ENCODE results near the gene S100PBP.
A peak's percentile ranks its signal among the peaks of the same experiment; 100 is the strongest.
"Not testable (repeated sequence)": the region's sequence is repeated elsewhere in the genome, so short reads cannot be mapped to it uniquely, and the experiment has no call there.

Gene S100PBP

DNA sequence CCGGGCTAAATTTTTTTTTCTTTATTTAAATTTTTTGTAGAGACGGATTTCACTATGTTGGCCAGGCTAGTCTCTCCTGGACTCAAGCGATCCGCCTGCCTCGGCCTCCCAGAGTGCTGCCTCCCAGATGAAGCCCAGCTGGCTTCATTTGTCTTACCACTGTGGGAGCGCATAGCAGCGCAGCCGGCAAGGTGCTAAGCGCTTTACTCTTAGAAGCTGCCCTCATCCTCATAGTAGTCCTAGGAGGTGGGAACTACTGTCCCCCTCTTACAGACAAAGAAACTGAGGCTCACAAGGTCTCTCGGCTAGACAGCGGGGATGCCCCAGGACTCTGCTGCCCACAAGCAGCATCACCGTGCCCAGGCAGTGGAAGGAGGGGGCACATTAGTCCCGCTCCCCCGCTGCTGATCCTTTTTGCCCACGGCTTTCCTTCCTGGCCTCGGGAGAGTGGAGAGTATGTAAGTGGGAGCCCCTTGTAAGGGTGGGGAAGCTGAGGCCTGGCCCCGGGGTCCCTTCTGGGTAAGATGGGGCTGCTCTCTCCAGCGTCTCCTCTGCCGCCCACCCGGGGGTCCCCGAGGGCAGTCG is 83.0 kb downstream of the S100PBP start:
- DNase-seq (ENCODE audit: low read depth, low spot score), result no peak
- peak overlapping the region; percentile 54 for H3K4me3 ChIP-seq (ENCODE audit: low read depth, low read length)
- in situ Hi-C loops (cut with HindIII; ENCODE audit: low sequenced_read_pairs), result no loop called here
- TF ChIP-seq, protein P1, sequence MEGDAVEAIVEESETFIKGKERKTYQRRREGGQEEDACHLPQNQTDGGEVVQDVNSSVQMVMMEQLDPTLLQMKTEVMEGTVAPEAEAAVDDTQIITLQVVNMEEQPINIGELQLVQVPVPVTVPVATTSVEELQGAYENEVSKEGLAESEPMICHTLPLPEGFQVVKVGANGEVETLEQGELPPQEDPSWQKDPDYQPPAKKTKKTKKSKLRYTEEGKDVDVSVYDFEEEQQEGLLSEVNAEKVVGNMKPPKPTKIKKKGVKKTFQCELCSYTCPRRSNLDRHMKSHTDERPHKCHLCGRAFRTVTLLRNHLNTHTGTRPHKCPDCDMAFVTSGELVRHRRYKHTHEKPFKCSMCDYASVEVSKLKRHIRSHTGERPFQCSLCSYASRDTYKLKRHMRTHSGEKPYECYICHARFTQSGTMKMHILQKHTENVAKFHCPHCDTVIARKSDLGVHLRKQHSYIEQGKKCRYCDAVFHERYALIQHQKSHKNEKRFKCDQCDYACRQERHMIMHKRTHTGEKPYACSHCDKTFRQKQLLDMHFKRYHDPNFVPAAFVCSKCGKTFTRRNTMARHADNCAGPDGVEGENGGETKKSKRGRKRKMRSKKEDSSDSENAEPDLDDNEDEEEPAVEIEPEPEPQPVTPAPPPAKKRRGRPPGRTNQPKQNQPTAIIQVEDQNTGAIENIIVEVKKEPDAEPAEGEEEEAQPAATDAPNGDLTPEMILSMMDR (IDR thresholded peaks at IDR 0.05; ENCODE audit: low read depth, low read length), result no peak

DNA sequence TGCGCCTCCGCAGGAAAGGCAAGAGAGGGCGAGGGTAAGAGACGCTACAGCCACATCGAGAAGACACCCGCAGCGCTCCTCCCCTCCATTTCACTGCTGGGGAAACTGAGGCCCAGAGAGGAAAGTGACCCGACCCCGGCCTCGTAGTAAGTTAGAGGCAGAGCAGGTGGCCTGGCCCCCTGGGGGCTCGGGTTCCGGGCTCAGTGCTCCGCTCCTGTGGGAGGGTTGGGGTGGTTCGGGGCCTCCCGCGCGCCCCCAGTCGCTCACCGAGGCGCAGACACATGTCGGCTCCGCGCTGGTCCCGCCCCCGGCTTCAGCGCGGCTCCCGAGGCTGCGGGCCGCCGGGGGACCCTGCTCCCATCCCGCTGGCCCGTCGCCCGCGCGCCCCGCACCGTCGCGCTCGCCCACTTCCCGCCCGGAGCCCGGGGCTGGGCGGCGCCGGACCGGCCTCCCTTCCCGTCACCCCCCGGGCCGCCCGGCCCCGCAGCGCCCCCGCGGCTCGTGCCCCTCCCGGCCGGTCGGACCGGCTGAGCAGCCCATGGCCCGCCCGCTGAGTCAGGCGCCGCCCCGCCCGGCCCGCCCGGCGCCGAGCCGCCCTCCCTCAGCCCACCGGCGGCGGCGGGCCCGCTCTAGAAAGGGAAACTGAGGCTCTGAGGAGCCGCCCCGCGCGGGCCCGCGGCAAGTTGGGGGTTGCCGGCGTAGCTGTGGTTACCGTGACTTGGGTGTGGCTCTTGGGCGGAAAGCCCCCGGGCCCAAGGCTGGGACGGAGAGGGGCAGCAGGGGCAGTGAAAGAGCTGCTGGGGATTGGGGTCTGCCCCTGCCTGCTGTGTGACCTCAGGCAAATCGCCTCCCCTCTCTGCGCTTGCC is 83.7 kb downstream of the S100PBP start, which contains the start of gene TMEM54:
TSS of gene TMEM54 (minus strand) at position 434 of the 867 bp plus-strand sequence. CDS start at position 283, 151 bp downstream.
- no peak for DNase-seq (ENCODE audit: low read depth, low spot score)
- in situ Hi-C loops (cut with HindIII; ENCODE audit: low sequenced_read_pairs), result no loop called here
- H3K4me3 ChIP-seq (ENCODE audit: low read depth, low read length), result peak within 1 kb of the TSS; percentile 54
- TF ChIP-seq, protein P1 (IDR thresholded peaks at IDR 0.05; ENCODE audit: low read depth, low read length), result no peak

DNA sequence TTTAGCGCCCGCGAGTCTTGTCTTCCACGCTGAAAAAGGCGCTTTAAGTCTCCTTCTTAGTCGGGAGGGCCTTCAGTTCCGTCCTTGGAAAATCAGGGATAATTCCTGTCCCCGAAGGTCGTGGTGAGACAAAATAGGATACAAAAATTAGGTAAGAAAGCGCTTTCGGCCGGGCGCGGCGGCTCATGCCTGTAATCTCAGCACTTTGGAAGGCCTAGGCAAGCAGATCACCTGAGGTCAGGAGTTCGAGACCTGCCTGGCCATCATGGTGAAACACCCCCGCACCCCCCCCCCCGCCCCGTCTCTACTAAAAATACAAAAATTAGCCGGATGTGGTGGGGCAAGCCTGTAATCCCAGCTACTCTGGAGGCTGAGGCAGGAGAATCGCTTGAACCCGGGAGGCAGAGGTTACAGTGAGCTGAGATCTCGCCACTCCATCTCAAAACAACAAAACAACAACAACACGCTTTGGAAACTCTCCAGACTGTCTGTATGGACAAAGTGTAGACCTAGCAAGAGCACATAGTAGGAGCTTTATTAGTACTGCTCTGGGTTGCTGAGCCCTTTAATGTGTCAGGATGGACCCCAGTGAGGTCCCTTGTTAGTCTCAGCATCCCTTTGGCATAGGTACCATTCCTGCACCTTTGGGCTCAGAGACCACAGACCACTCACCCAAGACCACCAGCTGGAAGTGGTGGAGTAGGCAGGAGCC is 84.5 kb downstream of the S100PBP start:
- peak overlapping the region; percentile 54 for H3K4me3 ChIP-seq (ENCODE audit: low read depth, low read length)
- TF ChIP-seq, protein P1 (IDR thresholded peaks at IDR 0.05; ENCODE audit: low read depth, low read length), result no peak
- no peak for DNase-seq (ENCODE audit: low read depth, low spot score)
- in situ Hi-C loops (cut with HindIII; ENCODE audit: low sequenced_read_pairs), result no loop called here

DNA sequence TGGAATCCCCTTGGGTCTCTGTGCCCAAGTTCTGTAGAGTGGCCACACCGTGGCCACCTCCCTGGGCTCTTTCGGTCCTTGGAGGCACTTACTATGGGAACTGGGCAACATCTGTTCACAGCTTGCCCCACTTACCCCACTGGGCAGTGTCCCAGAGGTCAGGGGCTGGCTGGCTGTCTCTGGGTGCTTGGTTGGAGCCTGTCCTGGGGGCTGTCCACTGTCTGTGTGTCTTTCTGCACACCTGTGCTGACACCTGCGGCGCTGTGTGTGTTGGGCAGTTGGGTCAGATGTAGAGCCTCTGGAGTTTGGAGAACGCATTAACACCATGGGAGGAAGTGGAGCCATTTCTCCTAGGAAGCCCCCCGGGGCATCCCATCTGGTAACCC is 85.1 kb downstream of the S100PBP start:
- DNase-seq (ENCODE audit: low read depth, low spot score), result no peak
- H3K4me3 ChIP-seq (ENCODE audit: low read depth, low read length), result no peak overlapping the region
- TF ChIP-seq, protein P1 (IDR thresholded peaks at IDR 0.05; ENCODE audit: low read depth, low read length), result no peak
- in situ Hi-C loops (cut with HindIII; ENCODE audit: low sequenced_read_pairs), result no loop called here

DNA sequence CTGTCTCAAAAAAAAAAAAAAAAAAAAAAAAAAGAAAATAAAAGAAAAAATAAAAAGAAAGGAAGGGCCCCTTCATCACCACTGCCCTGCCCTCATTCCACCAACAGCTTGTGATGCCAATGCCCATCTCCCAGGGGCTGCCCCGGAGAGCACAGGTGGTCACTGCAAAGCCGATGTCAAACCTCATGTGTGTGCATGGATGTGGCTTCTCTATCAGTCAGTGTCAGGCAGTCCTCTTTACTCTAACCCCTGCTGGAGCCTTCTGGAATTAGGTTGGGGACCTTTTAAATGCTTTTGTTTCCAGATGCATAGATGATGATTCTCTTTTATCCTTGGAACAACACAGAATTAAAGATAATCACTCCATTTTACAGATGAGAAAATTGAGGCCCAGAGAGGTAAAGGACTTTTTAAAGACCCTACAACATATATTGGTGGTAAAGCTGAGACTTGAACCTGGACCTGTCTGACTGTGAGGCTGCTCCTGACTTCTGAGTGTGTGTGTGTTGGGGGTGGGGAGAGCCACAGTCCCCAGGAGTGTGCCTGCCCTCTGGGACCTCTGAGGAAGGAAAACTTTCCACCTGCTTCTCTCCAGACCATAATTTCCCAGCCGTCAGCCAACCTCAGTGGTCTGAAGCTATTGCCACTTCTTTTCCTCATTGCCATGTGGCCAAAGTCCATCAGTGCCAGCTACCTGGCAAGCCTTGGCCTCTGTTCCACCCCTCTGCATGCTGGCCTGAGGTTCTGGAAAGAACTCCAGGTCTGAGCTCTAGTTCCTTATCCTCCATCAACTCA is 86.7 kb downstream of the S100PBP start:
- DNase-seq (ENCODE audit: low read depth, low spot score), result no peak
- TF ChIP-seq, protein P1 (IDR thresholded peaks at IDR 0.05; ENCODE audit: low read depth, low read length), result no peak

DNA sequence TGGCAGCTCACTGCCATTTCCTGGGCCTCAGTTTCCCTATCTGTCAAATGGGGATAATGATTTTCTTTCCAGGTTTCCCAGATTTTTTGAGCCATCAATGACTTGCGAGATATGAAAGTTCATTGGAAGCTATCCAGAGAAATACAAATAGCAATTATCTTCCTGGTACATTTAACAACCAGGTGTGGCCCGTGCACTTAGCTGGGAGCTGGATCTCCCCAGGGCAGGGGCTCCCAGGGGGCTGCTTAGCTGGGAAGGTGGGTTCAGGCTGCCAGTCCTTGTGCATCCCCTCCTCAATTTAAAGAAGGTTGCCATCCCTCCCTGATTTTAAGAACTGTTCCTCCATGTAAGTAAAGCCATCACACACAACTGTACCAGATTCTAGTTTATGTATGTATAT is 87.3 kb downstream of the S100PBP start:
- TF ChIP-seq, protein P1 (IDR thresholded peaks at IDR 0.05; ENCODE audit: low read depth, low read length), result no peak
- no peak for DNase-seq (ENCODE audit: low read depth, low spot score)
- no peak overlapping the region for H3K4me3 ChIP-seq (ENCODE audit: low read depth, low read length)
- in situ Hi-C loops (cut with HindIII; ENCODE audit: low sequenced_read_pairs), result no loop called here

More for the DNA sequence above, 86.7 kb downstream of the S100PBP start:
- in situ Hi-C loops (cut with HindIII; ENCODE audit: low sequenced_read_pairs), result no loop called here
- H3K4me3 ChIP-seq (ENCODE audit: low read depth, low read length), result no peak overlapping the region

DNA sequence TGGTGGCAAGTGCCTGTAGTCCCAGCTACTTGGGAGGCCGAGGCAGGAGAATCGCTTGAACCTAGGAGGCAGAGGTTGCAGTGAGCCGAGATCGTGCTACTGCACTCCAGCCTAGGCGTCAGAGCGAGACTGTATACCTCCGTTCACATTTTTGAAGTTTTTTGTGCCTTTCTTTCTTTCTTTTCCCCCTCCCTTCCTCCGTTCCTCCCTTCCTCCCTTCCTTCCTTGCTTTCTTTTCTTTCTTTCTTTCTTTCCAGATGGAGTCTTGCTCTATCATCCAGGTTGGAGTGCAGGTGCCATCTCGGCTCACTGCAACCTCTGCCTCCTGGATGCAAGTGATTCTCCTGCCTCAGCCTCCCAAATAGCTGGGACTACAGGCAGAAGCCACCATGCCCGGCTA is 88.1 kb downstream of the S100PBP start:
- DNase-seq (ENCODE audit: low read depth, low spot score); in situ Hi-C loops (cut with HindIII; ENCODE audit: low sequenced_read_pairs); H3K4me3 ChIP-seq (ENCODE audit: low read depth, low read length): not testable (repeated sequence)

Data from astrocyte of the spinal cord (primary cell).